ENCODE results near the gene CRADD. TPM values are rescaled to one million over a fixed set of nuclear protein-coding genes. Genes with fewer than 3 reads are reported as not detected.
"Not testable (repeated sequence)": the region's sequence is repeated elsewhere in the genome, so short reads cannot be mapped to it uniquely, and the experiment has no call there.

The CRADD gene
- total and polyA plus RNA-seq, 2 donors (not counting 1 experiment from before 2014, with no cell fraction given): 5.8 to 15.1 TPM

- Histone ChIP-seq H4K20me1 (ENCODE audit: control insufficient read depth, insufficient read depth, low read length, poor library complexity, severe bottlenecking) (no peaks in the 10 kb centered on the region), H3K4me2 (replicated peaks; ENCODE audit: low read depth, low read length, poor library complexity, severe bottlenecking) (no peak overlapping the region), H3K79me2 (ENCODE audit: control insufficient read depth, insufficient read depth, low read length) (no peaks in the 10 kb centered on the region), H2AFZ (ENCODE audit: insufficient read depth, low read depth, low read length, poor library complexity, severe bottlenecking) (no peak overlapping the region), H3K9ac (ENCODE audit: low read length) (no peak overlapping the region), H3K36me3 (replicated peaks in 1 of 2; ENCODE audit: control extremely low read depth in 1 of 2, control insufficient read depth in 1 of 2, extremely low read depth in 1 of 2, insufficient read depth in 2 of 2, low read length in 1 of 2) (no peaks in the 10 kb centered on the region), H3K4me1 (ENCODE audit: control insufficient read depth in 2 of 2, insufficient read depth in 2 of 2, low read length in 2 of 2) (no peaks in the 10 kb centered on the region), H3K27me3 (replicated peaks in 1 of 4; ENCODE audit: control extremely low read depth in 1 of 4, control insufficient read depth in 3 of 4, insufficient read depth in 4 of 4, low read length in 3 of 4) (no peaks in the 10 kb centered on the region), H3K27ac (ENCODE audit: low read length in 2 of 2) (no peak overlapping the region), H3K9me3 (ENCODE audit: control extremely low read depth in 1 of 3, control insufficient read depth in 2 of 3, insufficient read depth in 1 of 3, low read length in 2 of 3) (peaks cover 10 to 38% (median 10%) of the 10 kb centered on the region in 3 donors), H3K4me3 (ENCODE audit: control extremely low read depth in 1 of 5, extremely low read depth in 1 of 5, insufficient read depth in 1 of 5, low read depth in 2 of 5, low read length in 4 of 5) (no peak overlapping the region)
- TF ChIP-seq EZH2 (IDR thresholded peaks at IDR 0.05; ENCODE audit: borderline replicate concordance, insufficient read depth, low read depth, low read length, poor library complexity, severe bottlenecking) (no peak), CTCF (IDR thresholded peaks at IDR 0.05) (no peak)
- H3K4me3 Mint-ChIP-seq: no peak overlapping the region
- no peak overlapping the region for H3K27ac Mint-ChIP-seq
- no peaks in the 10 kb centered on the region for H3K4me1 Mint-ChIP-seq
- 80% methylated on average over 2 of the region's 7 CpGs for WGBS (ENCODE audit: insufficient coverage)
- POLR2A ChIA-PET: no interaction called here
- no peak for DNase-seq
- CTCF ChIA-PET: no interaction called here
- intact Hi-C loops (cut with micrococcal nuclease): no loop called here
- no peak for ATAC-seq (ENCODE audit: low read depth)
- no peaks in the 10 kb centered on the region for H3K27me3 Mint-ChIP-seq
- peaks cover 43% of the 10 kb centered on the region for H3K9me3 Mint-ChIP-seq (ENCODE audit: insufficient read depth)
Observed at GRCh38 chr12:93870020-93870795, 193.0 kb downstream of the CRADD start.

- H3K27ac Mint-ChIP-seq; H3K4me3 Mint-ChIP-seq; POLR2A ChIA-PET; intact Hi-C loops (cut with micrococcal nuclease); H3K4me2 ChIP-seq (replicated peaks; ENCODE audit: low read depth, low read length, poor library complexity, severe bottlenecking); H2AFZ ChIP-seq (ENCODE audit: insufficient read depth, low read depth, low read length, poor library complexity, severe bottlenecking); H3K27me3 ChIP-seq (replicated peaks in 1 of 4; ENCODE audit: control extremely low read depth in 1 of 4, control insufficient read depth in 3 of 4, insufficient read depth in 4 of 4, low read length in 3 of 4); DNase-seq; H3K27me3 Mint-ChIP-seq; CTCF ChIA-PET; H3K27ac ChIP-seq (ENCODE audit: low read length in 2 of 2); H3K36me3 ChIP-seq (replicated peaks in 1 of 2; ENCODE audit: control extremely low read depth in 1 of 2, control insufficient read depth in 1 of 2, extremely low read depth in 1 of 2, insufficient read depth in 2 of 2, low read length in 1 of 2); H3K4me1 Mint-ChIP-seq; H3K79me2 ChIP-seq (ENCODE audit: control insufficient read depth, insufficient read depth, low read length); H3K4me3 ChIP-seq (ENCODE audit: control extremely low read depth in 1 of 5, extremely low read depth in 1 of 5, insufficient read depth in 1 of 5, low read depth in 2 of 5, low read length in 4 of 5); H3K4me1 ChIP-seq (ENCODE audit: control insufficient read depth in 2 of 2, insufficient read depth in 2 of 2, low read length in 2 of 2); ATAC-seq (ENCODE audit: low read depth); H4K20me1 ChIP-seq (ENCODE audit: control insufficient read depth, insufficient read depth, low read length, poor library complexity, severe bottlenecking); H3K9ac ChIP-seq (ENCODE audit: low read length): not testable (repeated sequence)
- peaks cover 6 to 33% (median 10%) of the 10 kb centered on the region in 3 donors for H3K9me3 ChIP-seq (ENCODE audit: control extremely low read depth in 1 of 3, control insufficient read depth in 2 of 3, insufficient read depth in 1 of 3, low read length in 2 of 3)
- peaks cover 51% of the 10 kb centered on the region for H3K9me3 Mint-ChIP-seq (ENCODE audit: insufficient read depth)
- no CpG with 5 or more reads among the region's 1 CpG for WGBS (ENCODE audit: insufficient coverage)
Observed at GRCh38 chr12:93871566-93871965, 194.4 kb downstream of the CRADD start.
